ACC112 (cell line): ENCODE measurements around the gene AKR1C8.

Source experiments
- H2AFZ ChIP-seq: fragments of 200-600 bp; sonication (generic); one replicate; pipeline ENCODE4 v1.6.0; 2017; ENCODE audit warnings: antibody characterized with exemption, low read length; ENCODE audit not compliant: unreplicated experiment
- H3K27ac ChIP-seq: fragments of 200-600 bp; sonication (generic); 2 replicates; pipeline ENCODE4 v1.5.1; 2014; ENCODE audit warnings: low read depth, mild to moderate bottlenecking, antibody characterized with exemption, low read length, moderate library complexity
- H3K27me3 ChIP-seq: fragments of 200-600 bp; sonication (generic); 2 replicates; pipeline ENCODE4 v1.6.1; 2014; ENCODE audit warnings: mild to moderate bottlenecking, antibody characterized with exemption, low read length, moderate library complexity, mixed read lengths; ENCODE audit not compliant: insufficient read depth
- H3K36me3 ChIP-seq: fragments of 200-600 bp; sonication (generic); 2 replicates; pipeline ENCODE4 v1.6.1; 2016; ENCODE audit warnings: mild to moderate bottlenecking, antibody characterized with exemption, low read length, moderate library complexity, mixed read lengths; ENCODE audit not compliant: insufficient read depth
- H3K4me1 ChIP-seq: fragments of 200-600 bp; sonication (generic); one replicate; pipeline ENCODE4 v1.6.1; 2016; ENCODE audit warnings: low read length, mixed read lengths; ENCODE audit not compliant: insufficient read depth, unreplicated experiment, control insufficient read depth
- H3K4me3 ChIP-seq: fragments of 200-600 bp; sonication (generic); 2 replicates; pipeline ENCODE4 v1.5.1; 2014; ENCODE audit warnings: mild to moderate bottlenecking, low read depth, low read length
- H3K79me2 ChIP-seq: fragments of 200-600 bp; sonication (generic); one replicate; pipeline ENCODE4 v1.6.0; 2016; ENCODE audit warnings: low read length; ENCODE audit not compliant: control insufficient read depth, unreplicated experiment, insufficient read depth

Gene AKR1C8

DNA sequence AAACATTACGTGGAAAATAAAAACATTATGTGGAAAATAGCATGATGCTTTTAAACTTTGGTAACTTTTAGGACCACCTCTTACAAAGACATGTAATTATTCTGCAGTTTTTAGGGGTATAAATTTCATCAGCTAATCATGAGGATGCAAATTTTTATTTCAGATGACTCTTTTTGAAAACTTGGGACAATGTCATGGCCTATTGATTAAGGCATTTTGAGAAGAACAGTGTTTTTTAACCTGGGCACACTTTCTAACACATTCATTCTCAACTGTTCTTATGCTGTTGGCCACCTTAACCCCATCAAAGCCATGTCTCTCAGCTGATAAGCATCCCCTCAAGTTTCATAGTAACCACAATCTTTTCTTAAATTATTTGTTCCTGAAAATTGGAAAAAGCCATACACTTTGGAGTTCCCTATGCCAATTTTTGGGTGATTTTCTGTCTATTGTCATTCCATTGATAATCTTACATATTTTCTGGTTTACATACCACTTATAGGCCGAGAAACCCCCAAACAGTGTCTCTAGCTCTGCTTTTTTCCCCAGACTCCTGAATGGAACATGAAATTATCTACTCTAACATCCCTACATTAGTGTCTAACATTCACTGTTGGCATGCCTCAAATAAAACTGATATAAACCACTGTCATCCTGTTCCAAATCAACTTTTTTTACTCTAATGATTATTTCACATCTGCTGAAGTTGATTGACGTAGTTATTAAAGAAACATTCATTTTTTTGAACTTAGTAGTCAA, 76.1 kb downstream of the AKR1C8 start:
- peaks cover 8% of the 10 kb centered on the region for H3K4me1 ChIP-seq
- no peaks in the 10 kb centered on the region for H3K79me2 ChIP-seq
- peaks cover 14% of the 10 kb centered on the region for H3K36me3 ChIP-seq
- no peak overlapping the region for H3K27ac ChIP-seq
- H3K4me3 ChIP-seq: no peak overlapping the region
- no peaks in the 10 kb centered on the region for H3K27me3 ChIP-seq
- H2AFZ ChIP-seq: no peak overlapping the region

DNA sequence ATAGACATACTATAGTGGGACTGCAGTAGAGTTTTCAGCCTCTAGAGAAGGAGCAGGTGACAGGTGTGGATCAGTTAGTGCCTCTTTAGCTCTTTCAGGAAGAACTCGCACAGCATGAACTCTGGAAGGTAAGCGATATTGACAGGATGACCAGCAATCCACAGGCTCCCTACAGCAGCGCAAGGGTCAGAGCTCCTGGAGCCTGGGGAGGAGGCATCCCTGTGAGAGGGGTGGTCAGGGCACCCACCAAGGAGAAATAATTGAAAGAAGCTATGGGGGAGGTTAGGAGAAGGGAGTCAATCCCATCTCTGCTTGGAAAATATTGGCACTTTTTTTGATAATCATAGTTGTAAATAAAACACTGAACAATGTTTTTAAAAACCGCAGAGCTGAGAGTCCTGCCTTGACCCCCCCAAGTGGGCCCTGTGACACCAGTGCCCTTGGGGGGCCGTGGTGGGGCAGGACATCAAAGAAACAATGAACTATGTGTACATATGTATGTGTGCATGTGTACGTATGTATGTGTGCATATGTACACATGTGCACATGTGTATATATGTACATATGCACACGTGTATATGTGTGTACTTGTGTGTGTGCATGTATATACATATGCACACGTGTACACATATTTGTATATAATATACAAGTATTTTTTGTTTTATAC, 77.0 kb downstream of the AKR1C8 start:
- no peak overlapping the region for H3K4me3 ChIP-seq
- H2AFZ ChIP-seq: no peak overlapping the region
- H3K36me3 ChIP-seq: peaks cover 21% of the 10 kb centered on the region
- H3K27ac ChIP-seq: no peak overlapping the region
- no peaks in the 10 kb centered on the region for H3K79me2 ChIP-seq
- H3K27me3 ChIP-seq: no peaks in the 10 kb centered on the region
- peaks cover 8% of the 10 kb centered on the region for H3K4me1 ChIP-seq

DNA sequence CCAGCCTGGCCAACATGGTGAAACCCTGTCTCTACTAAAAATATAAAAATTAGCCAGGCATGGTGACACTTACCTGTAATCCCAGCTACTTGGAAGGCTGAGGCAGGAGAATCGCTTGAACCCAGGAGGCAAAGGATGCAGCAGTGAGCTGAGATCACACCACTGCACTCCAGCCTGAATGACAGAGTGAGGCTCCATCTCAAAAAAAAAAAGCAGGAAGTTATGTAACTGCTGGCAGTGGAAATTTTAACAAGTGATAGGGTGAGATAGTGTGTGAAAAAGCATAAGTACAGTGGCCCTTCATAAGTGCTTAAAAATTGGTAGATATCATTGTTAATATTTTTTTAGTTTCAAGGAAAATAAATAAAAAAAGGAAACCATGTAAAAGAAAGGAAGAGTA, 78.4 kb downstream of the AKR1C8 start:
- Histone ChIP-seq H3K27ac (no peak overlapping the region), H3K27me3 (no peaks in the 10 kb centered on the region), H3K36me3 (peaks cover 21% of the 10 kb centered on the region), H3K4me3 (no peak overlapping the region), H3K79me2 (no peaks in the 10 kb centered on the region), H3K4me1 (peaks cover 8% of the 10 kb centered on the region), H2AFZ (no peak overlapping the region)

DNA sequence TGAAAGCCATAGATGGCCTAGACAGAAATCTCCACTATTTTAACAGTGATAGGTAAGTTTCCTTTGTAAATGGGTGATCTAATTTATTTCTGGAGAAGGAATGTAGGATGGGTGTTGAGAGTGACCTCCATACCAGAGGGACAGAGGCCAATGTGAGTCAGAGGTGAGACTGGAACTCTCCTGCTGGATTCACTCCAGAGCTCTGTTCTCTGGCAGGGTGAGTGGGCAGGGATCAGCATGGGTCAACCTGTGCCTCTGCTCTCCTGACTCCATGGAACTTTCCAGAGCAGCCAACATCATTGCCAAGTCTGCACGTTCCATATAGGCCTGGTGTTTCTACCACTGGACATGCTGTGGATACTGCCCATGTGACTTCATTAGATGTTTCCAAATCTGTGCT, 79.3 kb downstream of the AKR1C8 start:
- no peaks in the 10 kb centered on the region for H3K79me2 ChIP-seq
- H3K4me3 ChIP-seq: no peak overlapping the region
- H3K27ac ChIP-seq: no peak overlapping the region

More for the DNA sequence above, 79.3 kb downstream of the AKR1C8 start:
- Histone ChIP-seq H3K27me3 (no peaks in the 10 kb centered on the region), H2AFZ (no peak overlapping the region), H3K36me3 (peaks cover 21% of the 10 kb centered on the region), H3K4me1 (peaks cover 8% of the 10 kb centered on the region)
